Breast epithelium (tissue), 3 donors: ENCODE measurements around the gene RSKR.

Experiments used
- CTCF ChIP-seq, 3 donors: fragments of 450-650 bp; IDR thresholded peaks; one replicate each; pipeline ENCODE4 v1.5.1; 2016 to 2017; ENCODE audit warnings: antibody characterized with exemption in 3 of 3, mild to moderate bottlenecking in 3 of 3, moderate library complexity in 3 of 3
- POLR2A ChIP-seq: fragments of 450-650 bp; IDR thresholded peaks from one replicate; pipeline ENCODE4 v1.6.1; 2016; ENCODE audit warnings: antibody characterized with exemption, mild to moderate bottlenecking, moderate library complexity

GRCh38 chr17:28623696-28624095 lies 9.7 kb upstream of the RSKR start:
- TF ChIP-seq POLR2A: no peak
- no peak for TF ChIP-seq CTCF (IDR thresholded peaks at IDR 0.05)
